ENCODE results near the gene DNAJC5.
"Not testable (repeated sequence)": the region's sequence is repeated elsewhere in the genome, so short reads cannot be mapped to it uniquely, and the experiment has no call there.

DNAJC5 gene, protein sequence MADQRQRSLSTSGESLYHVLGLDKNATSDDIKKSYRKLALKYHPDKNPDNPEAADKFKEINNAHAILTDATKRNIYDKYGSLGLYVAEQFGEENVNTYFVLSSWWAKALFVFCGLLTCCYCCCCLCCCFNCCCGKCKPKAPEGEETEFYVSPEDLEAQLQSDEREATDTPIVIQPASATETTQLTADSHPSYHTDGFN

DNA sequence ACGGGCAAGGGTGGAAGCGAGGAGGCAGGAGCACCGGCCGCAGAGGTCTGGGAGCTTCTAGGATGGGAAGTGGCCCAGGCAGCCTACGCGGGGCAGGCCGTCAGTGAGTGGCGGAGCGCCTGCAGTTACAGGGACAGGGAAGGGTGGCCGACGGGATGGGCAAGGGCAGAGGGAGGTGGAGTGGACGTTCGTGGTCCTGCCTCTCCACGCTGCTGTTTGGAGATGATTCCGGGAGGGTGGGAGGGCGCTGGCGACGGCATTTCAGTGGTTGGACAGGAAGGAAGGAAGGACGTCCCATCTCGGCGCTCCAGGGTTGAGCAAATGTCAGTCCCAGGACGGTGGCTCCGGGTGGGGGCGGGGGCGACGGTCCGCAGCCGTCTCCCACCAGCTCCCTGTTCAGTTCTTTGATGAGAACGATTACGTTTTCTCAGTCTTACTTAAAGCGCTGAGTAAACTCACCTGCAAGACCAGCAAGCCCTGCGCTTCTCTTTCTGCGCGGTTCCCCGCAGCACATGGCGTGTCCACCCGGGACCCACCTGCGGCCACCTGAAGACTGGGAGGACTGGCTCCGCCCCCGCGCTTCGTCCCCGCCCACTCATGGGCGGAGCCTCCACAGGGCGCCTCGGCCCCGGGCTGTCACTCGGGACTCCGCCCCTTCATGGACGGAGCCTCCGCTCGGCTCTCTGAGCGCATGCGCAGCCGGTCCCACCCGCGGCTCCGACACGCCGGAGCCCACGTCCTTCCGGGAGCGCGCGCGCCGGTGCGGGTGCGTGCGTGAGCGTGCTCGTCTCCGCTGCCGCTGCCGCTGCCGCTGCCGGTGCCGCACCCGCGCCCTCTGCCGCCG is at the start of gene DNAJC5:
Gene DNAJC5, plus strand, starts transcription at position 769 of the 844 bp plus-strand sequence. CDS start 33,220 bp downstream, outside the sequence.
- peak; percentile 85 for DNase-seq (ENCODE audit: low read depth)

DNA sequence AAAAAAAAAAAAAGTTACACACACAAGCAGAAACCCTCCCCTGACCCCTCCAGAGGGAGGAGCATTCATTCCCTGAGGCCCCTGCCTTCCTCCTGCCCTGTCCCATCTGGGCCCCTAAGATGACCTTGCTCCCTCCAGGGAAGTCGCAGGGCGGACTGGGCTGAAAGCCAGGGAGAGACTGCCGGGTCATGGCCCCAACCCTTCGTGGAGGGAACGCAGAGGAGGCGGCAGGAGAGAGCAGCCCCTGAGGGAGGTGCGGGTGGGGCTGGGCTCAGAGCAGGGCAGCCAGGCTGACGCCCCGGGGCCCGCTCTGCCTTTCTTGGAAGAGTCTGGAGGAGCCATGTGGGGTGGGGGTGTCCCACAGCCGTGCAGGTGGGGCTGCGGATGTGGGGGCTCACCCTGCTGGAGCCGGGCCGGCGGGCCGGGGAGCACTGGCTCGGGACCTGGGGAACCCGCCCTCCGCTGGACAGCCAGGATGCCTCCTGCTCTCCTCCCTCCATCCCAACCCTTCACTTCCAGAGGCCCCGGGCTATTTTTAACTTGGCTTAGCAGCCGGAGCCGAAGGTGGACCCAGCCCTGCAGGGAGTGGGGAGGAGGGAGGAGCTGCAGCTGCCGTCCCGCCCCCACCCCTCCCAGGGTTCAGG is 48.7 kb upstream of the DNAJC5 start:
- no peak for DNase-seq (ENCODE audit: low read depth)

DNA sequence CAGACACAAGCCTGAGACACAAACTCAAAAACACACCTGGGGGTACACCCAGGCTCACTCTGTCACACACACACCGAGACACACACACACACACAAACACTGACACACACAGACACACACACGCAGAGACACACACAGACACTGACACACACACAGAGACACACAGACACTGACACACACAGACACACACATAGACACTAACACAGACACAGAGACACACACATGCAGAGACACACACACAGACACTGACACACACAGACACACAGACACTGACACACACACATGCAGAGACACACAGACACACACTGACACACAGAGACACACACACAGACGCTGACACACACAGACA is 48.1 kb upstream of the DNAJC5 start:
- DNase-seq (ENCODE audit: low read depth) = no peak

DNA sequence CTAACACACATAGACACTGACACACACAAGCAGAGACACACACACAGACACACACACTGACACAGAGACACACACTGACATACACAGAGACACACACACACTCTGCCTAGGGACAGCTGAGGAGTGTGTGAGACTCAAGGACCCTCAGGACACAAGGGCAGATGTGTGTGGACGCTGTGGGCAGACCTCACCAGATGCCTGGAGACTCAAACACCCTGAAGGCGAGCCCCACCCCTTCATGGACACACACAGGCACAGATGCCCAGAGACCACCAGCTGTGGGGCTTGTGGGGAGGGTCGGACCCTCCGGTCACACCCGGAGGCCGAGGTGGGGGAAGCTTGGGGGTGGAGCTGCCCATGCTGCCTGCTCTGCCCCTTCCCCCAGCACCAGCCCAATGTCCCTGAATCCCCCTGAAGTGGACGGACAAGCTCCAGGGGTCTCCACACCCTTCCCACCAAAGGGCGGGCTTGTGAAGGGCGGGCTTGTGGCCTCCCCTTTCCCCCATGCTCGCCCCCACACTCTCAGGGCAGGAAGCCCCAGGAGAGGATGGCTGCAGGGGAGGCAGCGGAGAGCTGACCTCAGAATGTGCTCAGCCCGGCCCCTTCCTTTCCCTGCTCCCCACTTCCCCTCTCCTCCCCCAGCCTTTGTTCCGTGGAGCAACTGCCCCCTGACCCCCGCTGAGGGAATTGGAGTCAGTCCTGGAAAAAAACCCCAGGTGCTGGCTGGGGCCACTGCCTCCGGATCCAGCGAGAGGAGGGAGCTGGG is 47.5 kb upstream of the DNAJC5 start:
- no peak for DNase-seq (ENCODE audit: low read depth)

DNA sequence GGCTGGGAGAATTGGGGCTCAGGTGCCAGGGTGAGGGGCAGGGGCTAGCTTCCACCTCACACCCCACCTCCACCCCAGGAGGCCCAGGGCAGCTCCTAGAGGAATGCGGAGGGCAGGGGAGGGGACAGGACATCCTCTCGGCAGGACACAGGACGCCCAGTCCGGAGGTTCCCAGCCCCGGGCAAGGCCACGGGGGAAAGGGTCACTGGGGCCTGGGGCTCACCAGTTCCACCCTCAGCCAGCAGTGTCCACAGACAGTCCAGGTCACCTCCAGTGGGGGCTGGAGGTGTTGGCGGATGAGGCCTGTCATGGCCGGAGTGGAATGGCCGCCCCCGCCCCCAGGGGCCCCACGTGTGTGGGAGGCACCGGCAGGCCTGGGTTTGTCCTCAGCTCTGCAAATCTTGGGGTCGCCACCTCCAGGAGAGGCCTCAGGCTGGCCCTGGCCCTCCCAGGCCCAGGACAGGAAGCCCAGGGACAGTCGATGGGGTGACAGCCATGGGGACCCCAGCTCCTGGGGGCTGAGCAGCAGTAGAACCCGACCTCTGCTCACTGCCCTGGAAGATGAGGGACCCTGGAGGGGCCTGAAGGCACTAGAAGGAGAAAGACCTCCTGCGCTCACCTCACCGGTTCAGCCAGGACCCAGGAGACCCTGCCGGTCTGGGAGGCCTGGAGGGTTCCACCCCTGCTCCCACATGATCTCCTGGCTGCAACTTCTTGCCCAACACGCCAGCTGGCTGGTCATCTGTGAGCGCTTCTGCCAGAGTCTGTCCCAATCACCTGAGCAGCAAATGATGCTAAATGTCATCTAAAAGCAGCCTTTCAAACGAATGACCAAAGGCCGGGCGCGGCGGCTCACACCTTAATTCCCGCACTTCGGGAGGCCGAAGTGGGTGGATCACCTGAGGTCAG is 46.7 kb upstream of the DNAJC5 start:
- no peak for DNase-seq (ENCODE audit: low read depth)

DNA sequence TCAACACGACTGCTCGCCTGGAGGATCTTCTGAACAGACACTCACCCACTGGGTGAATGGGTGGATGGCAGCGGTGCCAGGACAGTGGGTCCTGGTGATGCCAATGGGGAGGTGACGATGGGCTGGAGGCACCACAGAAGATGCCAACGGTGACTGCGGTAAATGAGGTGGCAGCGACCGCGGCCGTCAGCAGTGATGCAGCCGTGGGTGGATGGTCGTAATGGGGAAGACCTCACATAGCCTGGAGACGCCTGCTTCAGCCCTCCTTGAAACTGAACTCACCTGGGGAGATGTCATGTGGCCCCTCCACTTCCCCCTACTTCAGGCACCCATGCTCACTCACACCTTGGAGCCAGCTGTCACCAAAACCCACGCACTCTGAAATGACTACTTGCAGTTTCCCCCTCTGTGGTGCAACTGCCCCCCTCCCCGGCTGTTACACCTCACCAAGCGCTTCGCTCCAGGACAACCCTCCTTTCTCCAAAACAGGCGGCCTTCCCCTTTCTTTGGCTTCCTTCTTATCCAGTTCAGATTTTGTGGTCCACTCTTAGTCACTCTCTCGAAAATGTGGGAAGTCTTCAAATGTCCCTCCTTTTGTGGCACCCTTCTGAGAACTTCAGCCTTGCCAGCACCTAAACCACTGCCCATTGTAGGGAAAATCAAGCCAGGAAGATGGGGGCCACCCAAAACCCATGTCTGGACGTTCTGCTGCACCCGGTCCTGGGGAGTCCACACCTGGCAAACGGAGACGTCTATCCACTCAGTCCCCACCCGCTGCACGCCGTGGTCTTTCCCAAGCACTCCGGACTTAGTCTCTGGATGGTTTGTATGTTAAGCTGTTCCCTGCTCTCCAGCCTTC is 44.0 kb upstream of the DNAJC5 start:
- no peak for DNase-seq (ENCODE audit: low read depth)

DNA sequence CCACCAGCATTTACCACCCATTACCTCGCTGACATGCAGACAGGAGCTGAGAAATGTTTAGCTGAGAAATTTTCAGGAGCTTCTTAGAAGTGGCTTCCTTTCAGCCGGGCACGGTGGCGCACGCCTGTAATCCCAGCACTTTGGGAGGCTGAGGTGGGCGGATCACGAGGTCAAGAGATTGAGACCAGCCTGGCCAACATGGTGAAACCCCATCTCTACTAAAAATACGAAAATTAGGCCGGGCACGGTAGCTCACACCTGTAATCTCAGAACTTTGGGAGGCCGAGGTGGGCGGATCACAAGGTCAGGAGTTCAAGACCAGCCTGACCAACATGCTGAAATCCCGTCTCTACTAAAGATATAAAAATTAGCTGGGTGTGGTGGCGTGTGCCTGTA is 43.4 kb upstream of the DNAJC5 start:
- DNase-seq (ENCODE audit: low read depth) = not testable (repeated sequence)

DNA sequence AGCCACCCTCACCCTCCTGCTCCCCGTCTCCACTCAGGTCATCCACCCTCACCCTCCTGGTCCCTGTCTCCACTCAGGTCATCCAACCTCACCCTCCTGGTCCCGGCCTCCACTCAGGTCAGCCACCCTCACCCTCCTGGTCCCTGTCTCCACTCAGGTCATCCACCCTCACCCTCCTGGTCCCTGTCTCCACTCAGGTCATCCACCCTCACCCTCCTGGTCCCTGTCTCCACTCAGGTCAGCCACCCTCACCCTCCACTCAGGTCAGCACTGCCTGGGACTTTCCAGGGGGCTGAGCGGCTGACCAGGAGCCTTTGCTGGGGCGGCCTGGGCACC is 41.2 kb upstream of the DNAJC5 start:
- DNase-seq (ENCODE audit: low read depth) = not testable (repeated sequence)

DNA sequence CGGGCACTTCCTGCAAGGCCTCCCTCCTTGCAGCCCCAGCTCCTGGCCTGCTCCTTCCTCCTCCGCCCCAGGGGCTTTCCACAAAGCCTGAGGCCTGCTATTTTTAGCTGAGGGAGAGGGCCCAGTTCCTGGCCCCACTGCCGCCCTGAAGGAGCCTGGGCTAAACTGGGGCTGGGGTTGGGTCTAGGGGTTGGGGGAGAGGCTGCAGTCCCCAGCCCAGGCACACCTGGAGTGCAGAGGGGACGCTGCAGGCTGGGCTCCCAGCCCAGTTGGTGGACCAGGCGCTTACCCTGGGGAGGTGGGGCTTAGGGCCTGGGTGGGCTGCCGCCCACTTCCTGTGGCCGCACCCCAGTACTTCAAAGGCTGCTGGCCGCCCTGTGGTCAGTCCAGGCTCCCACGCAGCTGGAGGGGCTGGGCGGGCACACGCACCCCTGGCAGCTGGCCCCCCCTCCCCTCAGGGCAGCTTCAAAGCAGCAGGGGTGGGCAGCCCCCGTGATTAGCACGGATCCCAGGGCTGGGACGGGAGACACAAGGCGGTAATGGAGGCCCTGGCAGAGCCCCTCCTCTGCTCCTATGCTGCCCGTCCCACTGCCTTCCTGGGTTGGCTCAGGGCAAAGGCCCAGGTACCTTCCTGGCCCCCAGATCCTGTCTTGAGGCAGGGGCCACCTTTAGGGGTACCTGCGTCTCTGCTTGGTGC is 40.7 kb upstream of the DNAJC5 start:
- no peak for DNase-seq (ENCODE audit: low read depth)

DNA sequence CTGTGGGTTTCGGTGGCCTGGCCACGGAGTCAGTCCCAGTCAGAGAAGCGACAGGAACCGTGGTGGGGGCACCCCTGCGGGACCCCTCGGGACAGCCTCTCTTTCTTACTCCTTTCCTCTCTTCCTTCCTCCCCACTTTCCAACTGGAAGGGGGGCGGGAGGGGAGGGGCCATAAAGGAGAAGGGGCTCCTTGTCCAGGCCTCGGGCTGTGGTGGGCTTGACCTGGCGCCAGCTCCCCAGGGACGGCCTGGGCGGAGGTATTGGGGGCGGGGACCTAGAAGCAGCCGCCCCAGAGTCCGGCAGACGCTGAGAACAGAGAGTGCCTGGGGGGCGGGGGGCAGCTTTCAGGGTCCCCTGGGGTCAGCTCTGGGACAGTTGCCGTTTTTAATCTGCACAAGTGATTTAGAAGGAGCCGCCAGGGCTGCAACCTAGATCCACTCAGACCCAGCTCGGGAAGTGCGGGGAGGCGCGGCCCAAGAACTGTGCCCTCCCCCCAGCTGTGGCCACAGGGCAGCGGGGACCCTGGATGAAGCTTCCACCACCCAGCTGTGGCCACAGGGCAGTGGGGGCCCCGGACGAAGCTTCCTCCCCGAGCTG is 40.1 kb upstream of the DNAJC5 start:
- DNase-seq (ENCODE audit: low read depth) = no peak

DNA sequence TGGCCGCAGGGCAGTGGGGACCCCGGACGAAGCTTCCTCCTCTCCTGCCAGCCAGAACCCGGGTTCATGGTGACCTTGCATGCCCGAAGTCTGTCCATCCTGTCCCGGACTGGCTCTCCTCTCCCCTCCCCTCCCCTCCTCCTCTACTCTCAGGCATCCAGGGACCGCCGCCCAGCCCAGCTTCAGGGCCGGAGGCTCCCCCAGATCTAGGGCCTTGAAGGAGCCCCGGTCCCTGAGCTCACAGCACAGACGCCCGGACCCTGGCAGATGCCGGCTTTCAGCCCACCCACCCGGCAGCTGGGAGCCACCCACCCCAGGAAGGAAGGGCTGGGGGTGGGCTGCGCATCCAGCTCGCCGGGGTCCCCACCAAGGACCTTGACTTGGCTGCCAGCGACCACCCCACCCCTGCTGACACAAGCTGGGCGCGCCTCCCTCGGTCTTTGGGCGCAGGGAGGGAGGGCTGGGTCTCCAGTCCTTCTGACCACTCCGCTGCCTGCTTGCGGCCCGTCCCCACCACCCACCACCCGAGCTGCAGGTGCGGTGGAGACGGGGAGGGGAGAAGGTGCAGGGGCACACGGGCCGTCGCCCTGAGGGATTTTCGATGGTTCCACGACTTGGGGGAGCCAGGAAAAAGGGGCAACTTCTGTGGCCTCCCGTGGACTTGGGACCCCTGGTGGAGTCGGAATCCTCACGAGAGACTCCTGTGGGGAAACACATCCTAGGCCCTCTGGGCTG is 39.4 kb upstream of the DNAJC5 start:
- DNase-seq (ENCODE audit: low read depth) = no peak

DNA sequence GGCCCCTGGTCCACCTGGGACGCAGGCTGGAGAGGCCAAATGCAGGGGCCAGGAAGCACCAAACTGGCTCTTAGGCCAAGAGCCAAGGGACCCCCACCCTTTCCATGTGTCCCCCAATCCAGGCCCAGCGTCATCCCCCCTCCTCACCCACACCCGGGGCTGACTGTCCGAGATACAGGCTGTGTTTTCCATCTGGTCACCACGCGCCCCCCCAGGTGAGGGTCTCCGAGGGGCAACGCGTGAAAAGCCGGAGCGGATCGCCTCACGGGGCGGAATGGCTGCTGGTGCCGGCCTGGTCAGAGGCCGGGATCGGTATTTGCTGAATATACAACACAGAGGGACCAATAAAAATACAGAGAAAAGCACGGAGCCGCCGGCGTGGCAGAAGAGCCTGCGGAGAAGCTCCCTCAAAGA is 38.8 kb upstream of the DNAJC5 start:
- DNase-seq (ENCODE audit: low read depth) = no peak

DNA sequence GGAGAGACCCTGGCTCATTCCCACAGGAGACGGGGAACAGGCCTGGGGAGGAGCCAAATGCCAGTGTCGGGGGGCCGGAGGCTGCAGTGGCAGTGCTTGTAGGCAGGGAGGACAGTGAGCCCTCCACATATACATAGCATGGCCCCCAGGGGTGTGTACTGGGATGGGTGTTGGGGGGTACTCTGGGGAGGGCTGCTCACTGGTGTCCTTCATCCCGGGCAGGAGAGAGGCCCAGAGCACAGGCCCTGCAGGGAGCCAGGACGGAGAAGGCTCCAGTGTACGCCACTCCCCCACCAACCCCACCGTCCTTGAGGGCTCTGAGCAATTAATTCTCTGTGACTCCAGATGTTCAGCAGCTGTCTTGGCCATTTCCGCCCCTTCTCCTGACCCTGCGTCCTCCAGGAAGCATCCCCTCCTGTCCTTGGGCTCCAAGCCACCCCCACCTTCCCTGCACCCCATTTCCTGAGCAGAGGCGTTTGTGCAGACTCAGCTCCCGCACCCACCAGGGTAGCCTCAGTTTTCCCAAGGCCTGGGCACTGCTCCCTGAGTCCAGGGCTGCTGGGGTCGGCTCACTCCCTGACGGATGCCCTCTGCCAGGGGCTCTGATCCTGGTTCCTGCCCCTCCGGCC is 37.0 kb upstream of the DNAJC5 start:
- DNase-seq (ENCODE audit: low read depth) = no peak

DNA sequence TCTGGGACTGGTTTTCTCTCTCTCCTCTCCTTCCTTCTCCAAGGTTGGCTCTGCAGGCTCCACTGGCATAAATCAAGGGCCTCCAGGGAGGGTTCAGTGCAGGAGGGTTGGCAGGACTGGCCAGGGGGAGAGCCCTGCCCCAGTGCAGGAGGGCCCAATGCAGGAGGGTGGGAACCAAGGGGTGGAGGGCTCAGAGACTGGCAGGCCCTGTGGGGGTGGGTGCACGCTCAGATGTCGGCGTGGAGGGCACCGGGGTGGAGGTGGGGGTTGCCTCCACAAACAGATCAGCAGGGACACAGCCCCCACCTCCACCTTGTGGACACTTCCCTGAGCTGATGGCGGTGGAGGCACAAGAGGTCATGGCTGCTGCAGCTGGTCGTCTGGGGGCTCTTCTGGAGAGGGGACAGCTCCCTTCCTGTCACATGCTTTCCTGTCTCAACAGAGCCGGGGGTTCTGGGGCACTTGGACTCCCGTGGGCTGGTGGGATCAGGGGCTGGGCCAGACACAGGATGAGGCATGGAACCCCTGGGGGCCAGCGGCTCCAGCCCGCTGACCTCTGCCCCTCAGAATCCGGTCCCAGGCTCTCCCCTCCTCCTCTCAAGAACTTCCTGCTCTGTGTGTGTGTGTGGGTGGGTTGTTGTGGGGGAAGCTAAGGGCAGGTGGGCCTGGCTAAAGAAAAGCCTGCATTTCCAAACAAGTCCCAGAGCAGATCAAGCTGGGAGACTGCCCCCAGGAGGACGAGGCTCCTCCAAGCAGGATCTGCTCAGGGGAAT is 36.3 kb upstream of the DNAJC5 start:
- no peak for DNase-seq (ENCODE audit: low read depth)

DNA sequence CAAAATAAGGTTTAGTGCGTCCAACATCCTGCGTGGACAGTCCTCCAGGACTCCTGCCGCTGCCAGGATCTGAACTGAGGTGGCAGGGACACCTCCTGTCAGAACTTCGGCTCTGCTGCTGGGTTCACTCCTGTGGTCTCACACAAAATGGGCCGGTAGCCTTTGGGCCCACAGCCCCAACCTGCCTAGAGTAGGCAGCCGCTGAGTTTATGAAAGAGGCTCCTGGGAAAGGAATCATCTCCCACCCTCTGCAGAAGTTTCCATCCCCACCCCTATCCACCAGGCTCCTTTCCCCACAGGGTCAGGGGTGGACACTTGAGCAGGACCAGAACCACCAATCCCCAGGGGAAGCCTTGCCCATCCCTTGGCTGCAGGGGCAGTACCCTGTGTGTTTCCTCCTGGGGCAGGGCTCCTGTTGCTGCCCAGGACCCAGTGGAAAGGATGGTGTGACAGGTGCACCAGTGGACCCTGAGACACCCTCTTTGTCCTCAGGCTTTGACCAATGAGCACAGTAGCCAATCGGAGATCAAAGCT is 35.7 kb upstream of the DNAJC5 start:
- DNase-seq (ENCODE audit: low read depth) = no peak

DNA sequence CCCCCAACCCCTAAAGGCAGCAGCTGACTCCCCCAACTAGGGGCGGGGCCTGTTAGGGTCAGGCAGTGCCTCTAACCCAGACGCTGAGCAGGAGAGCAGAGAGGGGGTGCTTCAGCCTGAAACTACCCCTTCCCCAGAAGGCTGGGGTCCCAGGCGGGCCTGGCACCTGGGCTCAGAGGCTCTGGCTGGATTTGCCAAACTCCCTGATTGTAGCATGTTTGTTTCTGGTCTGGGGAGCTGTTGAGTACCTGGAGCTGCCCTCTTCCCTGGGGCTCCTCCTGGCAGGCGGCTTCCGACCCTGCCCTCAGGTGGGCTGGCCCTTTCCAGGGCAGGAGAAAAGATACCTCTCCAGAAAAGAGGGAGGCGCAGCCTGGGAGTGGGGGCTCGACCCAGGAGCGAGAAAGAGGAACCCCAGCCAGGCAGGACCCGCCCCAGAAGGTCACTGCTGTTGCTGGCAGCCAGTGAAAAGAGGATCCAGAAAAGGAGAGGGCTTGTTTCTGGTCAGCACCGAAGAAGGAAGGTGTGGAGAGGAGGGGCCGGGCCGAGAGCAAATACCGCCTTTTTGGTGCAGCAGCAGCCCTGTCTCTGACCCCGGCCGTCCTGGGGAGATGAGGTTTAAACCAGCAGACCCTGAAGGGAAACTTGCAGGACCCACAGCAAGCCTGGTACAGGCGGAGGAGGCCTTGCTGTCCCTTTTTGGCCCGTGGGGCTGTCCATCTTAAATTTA is 34.4 kb upstream of the DNAJC5 start:
- no peak for DNase-seq (ENCODE audit: low read depth)
